Neural progenitor cell (in vitro differentiated cells): ENCODE data around the gene BTBD9. TPM values are rescaled to one million over a fixed set of nuclear protein-coding genes. Genes with fewer than 3 reads are reported as not detected.

Experiments
- DNase-seq: peaks from one replicate; pipeline ENCODE4 v3.0.0-alpha.2; 2016; ENCODE audit warnings: low spot score
- H2AFZ ChIP-seq: fragments of 200-600 bp; sonication (generic); replicated peaks from 2 replicates; pipeline ENCODE4 v1.6.1; 2016; ENCODE audit warnings: antibody characterized with exemption
- H3F3A ChIP-seq: fragments of 200-600 bp; sonication (generic); 2 replicates; pipeline ENCODE4 v1.6.1; 2016; ENCODE audit warnings: antibody characterized with exemption, low read depth
- H3K27ac ChIP-seq: fragments of 200-600 bp; sonication (generic); 2 replicates; pipeline ENCODE4 v1.5.1; 2016; ENCODE audit warnings: mild to moderate bottlenecking
- H3K27me3 ChIP-seq: fragments of 200-600 bp; sonication (generic); 2 replicates; pipeline ENCODE4 v1.6.1; 2016; ENCODE audit warnings: mild to moderate bottlenecking, moderate library complexity
- H3K36me3 ChIP-seq: fragments of 200-600 bp; sonication (generic); 2 replicates; pipeline ENCODE4 v1.5.1; 2016
- H3K4me1 ChIP-seq: fragments of 200-600 bp; sonication (generic); 2 replicates; pipeline ENCODE4 v1.6.1; 2016; ENCODE audit warnings: mixed run types
- H3K4me2 ChIP-seq: fragments of 200-600 bp; sonication (generic); 2 replicates; pipeline ENCODE4 v1.6.1; 2016
- H3K4me3 ChIP-seq: fragments of 200-600 bp; sonication (generic); 2 replicates; pipeline ENCODE4 v1.5.1; 2016
- H3K79me2 ChIP-seq: fragments of 200-600 bp; sonication (generic); 2 replicates; pipeline ENCODE4 v1.6.1; 2016; ENCODE audit warnings: low read depth
- H3K9ac ChIP-seq: fragments of 200-600 bp; sonication (generic); 2 replicates; pipeline ENCODE4 v1.6.1; 2016
- H3K9me3 ChIP-seq: fragments of 200-600 bp; sonication (generic); 2 replicates; pipeline ENCODE4 v1.5.1; 2016; ENCODE audit warnings: low read depth
- H4K20me1 ChIP-seq: fragments of 200-600 bp; sonication (generic); 2 replicates; pipeline ENCODE4 v1.6.1; 2016; ENCODE audit warnings: low read depth
- H3K27ac Mint-ChIP-seq: 3 replicates; pipeline ENCODE4 v1.8.0; 2021; ENCODE audit warnings: mixed read lengths
- H3K27me3 Mint-ChIP-seq: 2 replicates; pipeline ENCODE4 v1.8.0; 2022; ENCODE audit warnings: low read depth, mild to moderate bottlenecking, inconsistent platforms, moderate library complexity, mixed read lengths; ENCODE audit not compliant: insufficient read depth
- H3K36me3 Mint-ChIP-seq: 3 replicates; pipeline ENCODE4 v1.8.0; 2021; ENCODE audit warnings: mixed read lengths
- H3K4me1 Mint-ChIP-seq: 3 replicates; pipeline ENCODE4 v1.8.0; 2021; ENCODE audit warnings: mixed read lengths
- H3K4me3 Mint-ChIP-seq: 3 replicates; pipeline ENCODE4 v1.8.0; 2021; ENCODE audit warnings: mild to moderate bottlenecking, moderate library complexity, mixed read lengths
- H3K9me3 Mint-ChIP-seq: 3 replicates; pipeline ENCODE4 v1.8.0; 2020; ENCODE audit warnings: mixed read lengths
- EZH2 ChIP-seq: fragments of 200-600 bp; sonication (generic); IDR thresholded peaks from 2 replicates; pipeline ENCODE4 v1.6.1; 2017; ENCODE audit warnings: antibody characterized with exemption, mild to moderate bottlenecking, moderate library complexity
- EZH2phosphoT487 ChIP-seq: fragments of 200-600 bp; sonication (generic); IDR thresholded peaks from 2 replicates; pipeline ENCODE4 v1.6.1; 2017; ENCODE audit warnings: antibody characterized with exemption
- total RNA-seq: library from RNA; depleted of rRNA; stranded (reverse); fragments of >200 nt; gene quantifications from 2 replicates; pipeline ENCODE4 v1.2.3, GENCODE V29; 2015; ENCODE audit warnings: low replicate concordance
- TF ChIP-seq, protein P1 (sequence below): fragments of 200-600 bp; sonication (generic); IDR thresholded peaks from 2 replicates; pipeline ENCODE4 v1.5.1; 2017; ENCODE audit warnings: antibody characterized with exemption, mild to moderate bottlenecking

Gene BTBD9
- total RNA-seq, 1 donor from 2014 or later: 16.9 TPM

DNA sequence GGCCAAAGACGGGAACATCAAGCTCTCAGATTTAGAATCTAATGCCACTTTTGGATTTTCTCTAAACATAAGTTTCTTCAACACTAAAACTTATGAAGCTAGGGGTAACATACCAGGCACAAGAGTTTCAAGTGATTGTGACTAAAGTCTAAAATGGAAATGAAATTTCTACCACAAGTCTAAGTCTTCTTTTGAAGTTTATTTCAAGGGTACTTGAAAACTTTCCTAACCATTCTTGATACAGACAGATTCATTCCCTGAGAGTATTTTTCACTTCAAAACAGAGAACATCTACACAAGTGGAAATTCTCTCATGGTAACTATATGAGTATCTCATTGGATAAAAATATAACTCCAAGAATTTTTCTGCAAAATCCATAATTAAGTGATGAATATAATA lies 56.2 kb downstream of the BTBD9 start:
- Histone ChIP-seq H3K36me3 (no peaks in the 10 kb centered on the region), H2AFZ (no peak overlapping the region), H3K27me3 (no peaks in the 10 kb centered on the region), H3K27ac (no peak overlapping the region), H3K4me1 (no peaks in the 10 kb centered on the region), H3K9ac (no peak overlapping the region), H3K4me3 (no peak overlapping the region), H3K9me3 (no peaks in the 10 kb centered on the region), H3K79me2 (no peaks in the 10 kb centered on the region), H4K20me1 (no peaks in the 10 kb centered on the region), H3K4me2 (no peak overlapping the region), H3F3A (no peaks in the 10 kb centered on the region)
- TF ChIP-seq EZH2: no peak
- TF ChIP-seq EZH2phosphoT487: no peak
- TF ChIP-seq, protein P1, sequence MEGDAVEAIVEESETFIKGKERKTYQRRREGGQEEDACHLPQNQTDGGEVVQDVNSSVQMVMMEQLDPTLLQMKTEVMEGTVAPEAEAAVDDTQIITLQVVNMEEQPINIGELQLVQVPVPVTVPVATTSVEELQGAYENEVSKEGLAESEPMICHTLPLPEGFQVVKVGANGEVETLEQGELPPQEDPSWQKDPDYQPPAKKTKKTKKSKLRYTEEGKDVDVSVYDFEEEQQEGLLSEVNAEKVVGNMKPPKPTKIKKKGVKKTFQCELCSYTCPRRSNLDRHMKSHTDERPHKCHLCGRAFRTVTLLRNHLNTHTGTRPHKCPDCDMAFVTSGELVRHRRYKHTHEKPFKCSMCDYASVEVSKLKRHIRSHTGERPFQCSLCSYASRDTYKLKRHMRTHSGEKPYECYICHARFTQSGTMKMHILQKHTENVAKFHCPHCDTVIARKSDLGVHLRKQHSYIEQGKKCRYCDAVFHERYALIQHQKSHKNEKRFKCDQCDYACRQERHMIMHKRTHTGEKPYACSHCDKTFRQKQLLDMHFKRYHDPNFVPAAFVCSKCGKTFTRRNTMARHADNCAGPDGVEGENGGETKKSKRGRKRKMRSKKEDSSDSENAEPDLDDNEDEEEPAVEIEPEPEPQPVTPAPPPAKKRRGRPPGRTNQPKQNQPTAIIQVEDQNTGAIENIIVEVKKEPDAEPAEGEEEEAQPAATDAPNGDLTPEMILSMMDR: no peak
- Mint-ChIP-seq H3K9me3 (no peaks in the 10 kb centered on the region), H3K36me3 (peaks cover 2% of the 10 kb centered on the region), H3K4me1 (no peaks in the 10 kb centered on the region), H3K27ac (no peak overlapping the region), H3K4me3 (no peak overlapping the region), H3K27me3 (no peaks in the 10 kb centered on the region)
- DNase-seq: no peak

DNA sequence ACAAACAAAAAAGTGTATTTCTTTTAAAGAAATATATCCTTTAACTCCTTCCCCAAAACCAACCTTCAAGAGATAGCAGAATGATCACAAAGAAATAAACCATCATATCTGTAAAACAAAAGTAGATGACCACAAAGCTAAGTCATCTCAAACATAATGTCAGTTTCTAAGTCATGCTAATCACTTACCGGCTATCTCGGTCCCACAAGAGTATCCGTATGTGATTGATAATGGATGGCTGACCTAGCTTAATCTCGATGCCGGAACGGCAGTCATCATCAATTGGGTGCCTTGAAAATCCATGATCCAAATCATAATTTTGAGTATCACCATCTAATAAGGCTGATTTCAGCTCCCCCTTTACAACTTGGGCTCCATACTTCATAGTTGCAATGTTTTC lies 59.7 kb downstream of the BTBD9 start:
- H3K9me3 ChIP-seq: no peaks in the 10 kb centered on the region
- Mint-ChIP-seq H3K27ac (no peak overlapping the region), H3K4me3 (no peak overlapping the region), H3K27me3 (no peaks in the 10 kb centered on the region), H3K4me1 (no peaks in the 10 kb centered on the region), H3K36me3 (peaks cover 2% of the 10 kb centered on the region), H3K9me3 (no peaks in the 10 kb centered on the region)
- no peaks in the 10 kb centered on the region for H3F3A ChIP-seq
- no peak overlapping the region for H3K4me2 ChIP-seq
- TF ChIP-seq, protein P1: no peak
- TF ChIP-seq EZH2phosphoT487: no peak
- no peak for TF ChIP-seq EZH2
- no peaks in the 10 kb centered on the region for H3K36me3 ChIP-seq
- no peak overlapping the region for H2AFZ ChIP-seq
- no peak for DNase-seq
- no peaks in the 10 kb centered on the region for H4K20me1 ChIP-seq
- H3K4me3 ChIP-seq: no peak overlapping the region
- no peaks in the 10 kb centered on the region for H3K27me3 ChIP-seq
- no peaks in the 10 kb centered on the region for H3K4me1 ChIP-seq
- no peaks in the 10 kb centered on the region for H3K79me2 ChIP-seq
- H3K27ac ChIP-seq: no peak overlapping the region
- H3K9ac ChIP-seq: no peak overlapping the region

DNA sequence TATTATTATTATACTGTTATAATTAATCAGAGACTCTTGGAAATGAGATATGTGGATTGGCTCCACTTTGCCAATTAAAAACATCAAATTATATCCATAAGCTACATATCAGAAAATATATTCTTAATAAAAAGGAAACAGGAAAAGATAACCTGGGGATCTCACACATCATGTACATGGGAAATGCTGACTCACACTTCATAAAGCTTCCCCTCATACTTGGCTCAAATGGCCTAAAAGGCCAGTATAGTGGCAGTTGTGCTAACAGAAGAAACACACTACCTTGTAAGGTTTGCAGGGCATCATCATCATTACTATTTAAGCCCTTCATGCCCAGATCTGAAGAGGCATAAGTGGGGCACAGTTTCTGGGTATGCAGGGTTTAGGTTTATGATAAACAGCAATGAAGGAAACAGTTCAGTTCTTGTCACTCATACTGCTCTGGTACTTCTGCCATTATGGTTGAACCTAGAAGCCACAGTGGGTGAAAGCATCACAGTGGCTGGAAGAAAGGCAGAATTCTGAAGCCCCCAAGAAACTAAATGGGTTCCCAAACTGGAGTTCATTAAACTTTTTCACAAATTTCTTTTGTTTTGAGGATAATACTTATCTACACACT lies 60.6 kb downstream of the BTBD9 start:
- H3K4me1 Mint-ChIP-seq: no peaks in the 10 kb centered on the region
- no peaks in the 10 kb centered on the region for H3K27me3 Mint-ChIP-seq
- DNase-seq: no peak
- peaks cover 5% of the 10 kb centered on the region for H3K36me3 Mint-ChIP-seq
- Histone ChIP-seq H3K4me1 (no peaks in the 10 kb centered on the region), H3K36me3 (no peaks in the 10 kb centered on the region), H4K20me1 (no peaks in the 10 kb centered on the region), H3K79me2 (no peaks in the 10 kb centered on the region), H3K4me2 (no peak overlapping the region), H3F3A (no peaks in the 10 kb centered on the region), H3K27me3 (no peaks in the 10 kb centered on the region), H3K4me3 (no peak overlapping the region), H3K9ac (no peak overlapping the region), H3K9me3 (no peaks in the 10 kb centered on the region), H3K27ac (no peak overlapping the region), H2AFZ (no peak overlapping the region)
- no peak overlapping the region for H3K27ac Mint-ChIP-seq
- H3K9me3 Mint-ChIP-seq: no peaks in the 10 kb centered on the region
- no peak overlapping the region for H3K4me3 Mint-ChIP-seq
- TF ChIP-seq EZH2 (no peak), EZH2phosphoT487 (no peak)
- TF ChIP-seq, protein P1: no peak
